Adrenal gland (tissue), 12 donors: ENCODE data around the gene MET. TPM values are rescaled to one million over a fixed set of nuclear protein-coding genes. Genes with fewer than 3 reads are reported as not detected.

Experiments used
- DNase-seq, 7 donors: peaks; one replicate each; pipeline ENCODE4 v3.0.0-alpha.2; 2019 to 2020
- H3K27ac ChIP-seq, 5 donors: fragments of 200-600 bp; sonication (generic) in 4 of 5; 1 replicate in 3 of 5; 2 replicates in 2 of 5; pipeline versions ENCODE4 v1.5.1 to v1.8.0; 2016 to 2020; ENCODE audit warnings: mild to moderate bottlenecking in 1 of 5
- H3K27me3 ChIP-seq: fragments of 200-600 bp; 2 replicates; pipeline ENCODE4 v1.8.0; 2021
- H3K36me3 ChIP-seq, 2 donors: fragments of 200-600 bp; replicated peaks in 1 of 2; 1 replicate in 1 of 2; 2 replicates in 1 of 2; pipeline versions ENCODE4 v1.5.1 to v1.8.0; 2018 to 2022
- H3K4me1 ChIP-seq, 2 donors: fragments of 200-600 bp; replicated peaks in 1 of 2; 1 replicate in 1 of 2; 2 replicates in 1 of 2; pipeline versions ENCODE4 v1.5.1 to v1.8.0; 2018 to 2021
- H3K4me3 ChIP-seq, 4 donors: fragments of 200-600 bp; sonication (generic) in 3 of 4; one replicate each; pipeline ENCODE4 v1.5.1; 2016 to 2018
- H3K9me3 ChIP-seq, 3 donors: fragments of 200-600 bp; sonication (generic) in 1 of 3; replicated peaks in 1 of 3; 1 replicate in 2 of 3; 2 replicates in 1 of 3; pipeline versions ENCODE4 v1.5.1 to v1.8.0; 2016 to 2021
- POLR2A ChIP-seq, 2 donors: fragments of 450-650 bp; IDR thresholded peaks; one replicate each; pipeline ENCODE4 v1.6.1; 2017; ENCODE audit warnings: antibody characterized with exemption in 2 of 2, mild to moderate bottlenecking in 2 of 2, moderate library complexity in 1 of 2
- WGBS, 4 donors: extraction: QIAGEN DNeasy Blood & Tissue Kit in 2 of 4; methylation state at CpG; one replicate each; pipeline versions ENCODE4 v1.1.5 to v1.1.7; 2013 to 2017; 5-methylcytosine and 5-hydroxymethylcytosine counted together
- intact Hi-C, 2 donors: fragments of 100-400 bp; cut with DNase I; formaldehyde crosslinking; loops; one replicate each; pipeline versions ENCODE4 v1.14.1 to v1.15.0; 2022 to 2023
- polyA plus RNA-seq, 3 donors: library from polyadenylated mRNA; stranded (reverse); fragments of 200-250 nt in 2 of 3; fragments of 350-450 nt in 1 of 3; fragmentation: Illumina TruSeq in 1 of 3; extraction: RNeasy Lipid Tissue Mini Kit (QIAGEN cat#74804) in 1 of 3; gene quantifications; one replicate each; pipeline ENCODE4 v1.2.3, GENCODE V29; 2013 to 2014
- total RNA-seq, 9 donors: library from RNA; depleted of rRNA in 4 of 9; stranded (reverse); fragments of >200 nt in 4 of 9; fragments of 120-200 nt in 1 of 9; fragmentation: NEBNext Ultra II Directional in 1 of 9; extraction: Animal tissue kit (Norgen Biotek cat#: 25700) in 1 of 9; gene quantifications; one replicate each; pipeline versions ENCODE4 v1.1.0 to v1.2.4, GENCODE V29; 2013 to 2023
- TF ChIP-seq, protein P1 (sequence below), 6 experiments: fragments of 450-650 bp in 4 of 6; fragments of 200-600 bp in 2 of 6; sonication (generic) in 1 of 6; IDR thresholded peaks; 1 replicate in 5 of 6; 2 replicates in 1 of 6; pipeline versions ENCODE4 v1.5.1 to v1.8.0; 2016 to 2021; ENCODE audit warnings: antibody characterized with exemption in 6 of 6, mild to moderate bottlenecking in 2 of 6, moderate library complexity in 1 of 6
- donor health status: healthy with polysubstance abuse.
- donor health status: Bipolar disorder and iron deficiency.
- donor health status: DM: yes; HTN: yes; CAD: no.
- donor health status: DM: no; HTN: no; CAD: no.
- donor health status: DM: no; HTN: no; CAD: no.
- donor health status: DM: yes; HTN: yes; CAD: no.

The MET gene
- total and polyA plus RNA-seq, 12 donors: 0.55 to 2.3 (median 0.79) TPM

DNA sequence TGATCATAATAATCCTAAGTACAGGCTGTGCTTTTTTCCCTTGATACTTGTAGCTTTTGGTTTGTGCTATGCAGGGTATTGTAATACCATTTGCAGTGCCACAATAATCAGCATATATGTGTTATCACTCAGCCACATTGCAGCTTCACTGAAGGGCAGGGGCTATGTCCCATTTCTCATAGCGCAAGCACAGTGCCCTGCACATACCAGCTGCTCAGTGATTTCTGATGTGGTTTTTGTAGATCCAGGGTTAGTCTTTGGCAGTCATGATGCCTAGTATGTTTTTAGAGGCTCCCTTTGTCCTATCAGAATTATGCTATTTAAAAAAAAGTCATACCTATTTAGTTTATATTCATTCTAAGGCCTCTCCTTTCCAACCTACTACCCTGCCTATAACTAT is 25.8 kb downstream of the MET start:
- no peak for DNase-seq
- TF ChIP-seq POLR2A (IDR thresholded peaks at IDR 0.05): no peak
- TF ChIP-seq, protein P1, sequence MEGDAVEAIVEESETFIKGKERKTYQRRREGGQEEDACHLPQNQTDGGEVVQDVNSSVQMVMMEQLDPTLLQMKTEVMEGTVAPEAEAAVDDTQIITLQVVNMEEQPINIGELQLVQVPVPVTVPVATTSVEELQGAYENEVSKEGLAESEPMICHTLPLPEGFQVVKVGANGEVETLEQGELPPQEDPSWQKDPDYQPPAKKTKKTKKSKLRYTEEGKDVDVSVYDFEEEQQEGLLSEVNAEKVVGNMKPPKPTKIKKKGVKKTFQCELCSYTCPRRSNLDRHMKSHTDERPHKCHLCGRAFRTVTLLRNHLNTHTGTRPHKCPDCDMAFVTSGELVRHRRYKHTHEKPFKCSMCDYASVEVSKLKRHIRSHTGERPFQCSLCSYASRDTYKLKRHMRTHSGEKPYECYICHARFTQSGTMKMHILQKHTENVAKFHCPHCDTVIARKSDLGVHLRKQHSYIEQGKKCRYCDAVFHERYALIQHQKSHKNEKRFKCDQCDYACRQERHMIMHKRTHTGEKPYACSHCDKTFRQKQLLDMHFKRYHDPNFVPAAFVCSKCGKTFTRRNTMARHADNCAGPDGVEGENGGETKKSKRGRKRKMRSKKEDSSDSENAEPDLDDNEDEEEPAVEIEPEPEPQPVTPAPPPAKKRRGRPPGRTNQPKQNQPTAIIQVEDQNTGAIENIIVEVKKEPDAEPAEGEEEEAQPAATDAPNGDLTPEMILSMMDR (IDR thresholded peaks at IDR 0.05): no peak
- 56 to 100% (median 96%) methylated on average over 1 of the region's 1 CpG for WGBS, 4 donors
- Histone ChIP-seq H3K27ac (no peak overlapping the region), H3K36me3 (no peaks in the 10 kb centered on the region), H3K9me3 (no peaks in the 10 kb centered on the region), H3K27me3 (peaks cover 4% of the 10 kb centered on the region), H3K4me1 (no peaks in the 10 kb centered on the region), H3K4me3 (no peak overlapping the region)
- intact Hi-C loops: no loop called here

DNA sequence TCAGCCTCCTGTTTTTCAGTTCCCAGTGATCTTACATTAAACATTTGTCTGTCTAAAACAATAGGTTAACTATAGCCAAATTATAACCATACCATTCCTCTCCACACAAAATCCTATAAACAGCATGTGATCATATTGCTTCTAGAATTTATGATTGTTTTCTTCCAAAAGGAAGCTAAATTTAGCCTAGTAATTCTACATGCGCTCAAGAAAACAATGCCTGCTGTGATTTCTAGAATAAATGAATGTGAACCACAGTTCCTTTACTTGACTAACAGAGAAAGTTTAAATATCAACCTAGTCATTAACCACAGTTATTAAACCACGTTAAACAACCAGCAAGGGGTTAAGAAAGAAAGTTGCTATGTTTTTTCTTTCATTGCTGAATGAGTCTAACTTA is 26.4 kb downstream of the MET start:
- TF ChIP-seq POLR2A (IDR thresholded peaks at IDR 0.05): no peak
- TF ChIP-seq, protein P1 (IDR thresholded peaks at IDR 0.05): no peak

DNA sequence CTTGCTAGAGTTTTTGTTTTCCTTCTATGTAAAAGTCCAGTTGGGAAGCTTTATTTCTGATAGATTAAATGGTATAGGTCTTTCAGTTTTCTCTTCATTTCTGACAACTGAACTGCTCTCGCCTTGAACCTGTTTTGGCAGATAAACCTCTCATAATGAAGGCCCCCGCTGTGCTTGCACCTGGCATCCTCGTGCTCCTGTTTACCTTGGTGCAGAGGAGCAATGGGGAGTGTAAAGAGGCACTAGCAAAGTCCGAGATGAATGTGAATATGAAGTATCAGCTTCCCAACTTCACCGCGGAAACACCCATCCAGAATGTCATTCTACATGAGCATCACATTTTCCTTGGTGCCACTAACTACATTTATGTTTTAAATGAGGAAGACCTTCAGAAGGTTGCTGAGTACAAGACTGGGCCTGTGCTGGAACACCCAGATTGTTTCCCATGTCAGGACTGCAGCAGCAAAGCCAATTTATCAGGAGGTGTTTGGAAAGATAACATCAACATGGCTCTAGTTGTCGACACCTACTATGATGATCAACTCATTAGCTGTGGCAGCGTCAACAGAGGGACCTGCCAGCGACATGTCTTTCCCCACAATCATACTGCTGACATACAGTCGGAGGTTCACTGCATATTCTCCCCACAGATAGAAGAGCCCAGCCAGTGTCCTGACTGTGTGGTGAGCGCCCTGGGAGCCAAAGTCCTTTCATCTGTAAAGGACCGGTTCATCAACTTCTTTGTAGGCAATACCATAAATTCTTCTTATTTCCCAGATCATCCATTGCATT is 27.1 kb downstream of the MET start:
- Histone ChIP-seq H3K27me3 (peaks cover 4% of the 10 kb centered on the region), H3K4me3 (no peak overlapping the region), H3K36me3 (no peaks in the 10 kb centered on the region), H3K4me1 (no peaks in the 10 kb centered on the region), H3K27ac (no peak overlapping the region), H3K9me3 (no peaks in the 10 kb centered on the region)
- intact Hi-C loops: no loop called here
- TF ChIP-seq POLR2A (IDR thresholded peaks at IDR 0.05): no peak
- TF ChIP-seq, protein P1 (IDR thresholded peaks at IDR 0.05): no peak
- WGBS, 4 donors: 73 to 85% (median 77%) methylated on average over 12 of the region's 12 CpGs
- DNase-seq: no peak

More for the DNA sequence above, 26.4 kb downstream of the MET start:
- H3K4me3 ChIP-seq: no peak overlapping the region
- no peaks in the 10 kb centered on the region for H3K9me3 ChIP-seq
- H3K27ac ChIP-seq: no peak overlapping the region
- DNase-seq: no peak
- no peaks in the 10 kb centered on the region for H3K36me3 ChIP-seq
- no peaks in the 10 kb centered on the region for H3K4me1 ChIP-seq
- H3K27me3 ChIP-seq: peaks cover 4% of the 10 kb centered on the region
- intact Hi-C loops: no loop called here
- WGBS, 4 donors: 73 to 80% (median 77%) methylated on average over 2 of the region's 2 CpGs

- no peak overlapping the region for H3K4me3 ChIP-seq
- WGBS, 4 donors: 83 to 88% (median 87%) methylated on average over 6 of the region's 6 CpGs
- no peak overlapping the region for H3K27ac ChIP-seq
- intact Hi-C loops: no loop called here
- no peak for DNase-seq
- H3K27me3 ChIP-seq: peaks cover 4% of the 10 kb centered on the region
- no peak for TF ChIP-seq POLR2A (IDR thresholded peaks at IDR 0.05)
- TF ChIP-seq, protein P1 (IDR thresholded peaks at IDR 0.05): no peak
- H3K9me3 ChIP-seq: no peaks in the 10 kb centered on the region
- no peaks in the 10 kb centered on the region for H3K36me3 ChIP-seq
- H3K4me1 ChIP-seq: no peaks in the 10 kb centered on the region
Measured at GRCh38 chr7:116699722-116700120, 27.7 kb downstream of the MET start.
